GM19023 (cell line): ENCODE data around the gene SERINC4.

Experiments
- ATAC-seq: cut with Tn5 transposase; IDR thresholded peaks from one replicate; pipeline ENCODE4 v1.9.1; 2021; ENCODE audit warnings: mild to moderate bottlenecking, moderate library complexity; ENCODE audit not compliant: unreplicated experiment

Gene SERINC4

GRCh38 chr15:43799209-43799944 lies 643 bp downstream of the SERINC4 start:
- no peak for ATAC-seq

- ATAC-seq = no peak
Measured at GRCh38 chr15:43796566-43796965, 3.5 kb downstream of the SERINC4 start.

GRCh38 chr15:43795997-43796396 lies 4.0 kb downstream of the SERINC4 start:
- no peak for ATAC-seq

GRCh38 chr15:43795197-43795596 lies 4.8 kb downstream of the SERINC4 start:
- ATAC-seq = no peak

- no peak for ATAC-seq
Measured at GRCh38 chr15:43794269-43795037, 5.6 kb downstream of the SERINC4 start.

- no peak for ATAC-seq
Measured at GRCh38 chr15:43793647-43794046, 6.4 kb downstream of the SERINC4 start.

GRCh38 chr15:43792761-43793476 lies 7.1 kb downstream of the SERINC4 start:
- no peak for ATAC-seq

- peak; percentile 87 for ATAC-seq
Measured at GRCh38 chr15:43791993-43792760, 7.8 kb downstream of the SERINC4 start, which contains the start of gene SERF2. SERF2 (plus strand) TSS chr15:43792320; CDS start chr15:43792377, 57 bp downstream.

GRCh38 chr15:43789409-43789808 lies 10.6 kb downstream of the SERINC4 start:
- ATAC-seq = no peak

GRCh38 chr15:43779016-43779415 lies 21.0 kb downstream of the SERINC4 start:
- ATAC-seq = no peak

- ATAC-seq = peak; percentile 54
Measured at GRCh38 chr15:43777267-43777914, 22.6 kb downstream of the SERINC4 start.

- ATAC-seq = peak; percentile 41
Measured at GRCh38 chr15:43776718-43777266, 23.2 kb downstream of the SERINC4 start, which contains the start of gene ELL3. ELL3 (minus strand) TSS chr15:43776966; CDS start chr15:43776901, 65 bp downstream.

GRCh38 chr15:43776101-43776717 lies 23.8 kb downstream of the SERINC4 start:
- ATAC-seq = peak; percentile 69

GRCh38 chr15:43775411-43775965 lies 24.5 kb downstream of the SERINC4 start:
- ATAC-seq = no peak

- no peak for ATAC-seq
Measured at GRCh38 chr15:43774062-43774461, 26.0 kb downstream of the SERINC4 start.

- no peak for ATAC-seq
Measured at GRCh38 chr15:43772624-43773023, 27.4 kb downstream of the SERINC4 start.

- no peak for ATAC-seq
Measured at GRCh38 chr15:43771816-43772215, 28.2 kb downstream of the SERINC4 start.

- ATAC-seq = no peak
Measured at GRCh38 chr15:43769584-43770228, 30.3 kb downstream of the SERINC4 start.
